Gastroesophageal sphincter (tissue), 4 donors: ENCODE results near the gene FYN. TPM values are rescaled to one million over a fixed set of nuclear protein-coding genes. Genes with fewer than 3 reads are reported as not detected.

Experiments
- ATAC-seq: fragments of 150-250 bp; one replicate; pipeline ENCODE4 v1.9.1; 2016; ENCODE audit warnings: mild to moderate bottlenecking, moderate library complexity
- H3K27ac ChIP-seq, 4 donors: fragments of 200-600 bp; sonication (generic) in 3 of 4; 1 replicate in 3 of 4; 2 replicates in 1 of 4; pipeline ENCODE4 v1.5.1; 2016 to 2019
- H3K27me3 ChIP-seq: fragments of 200-600 bp; sonication (generic); one replicate; pipeline ENCODE4 v1.5.1; 2019
- H3K36me3 ChIP-seq, 2 donors: fragments of 200-600 bp; sonication (generic); one replicate each; pipeline ENCODE4 v1.5.1; 2019; ENCODE audit warnings: control low read depth in 1 of 2
- H3K4me1 ChIP-seq, 3 donors: fragments of 200-600 bp; sonication (generic); 1 replicate in 2 of 3; 2 replicates in 1 of 3; pipeline ENCODE4 v1.5.1; 2016 to 2019; ENCODE audit warnings: control low read depth in 2 of 3
- H3K4me3 ChIP-seq, 2 donors: fragments of 200-600 bp; sonication (generic); one replicate each; pipeline ENCODE4 v1.5.1; 2019; ENCODE audit warnings: mild to moderate bottlenecking in 1 of 2, moderate library complexity in 1 of 2
- H3K9me3 ChIP-seq, 3 donors: fragments of 200-600 bp; sonication (generic); one replicate each; pipeline ENCODE4 v1.5.1; 2017 to 2019; ENCODE audit warnings: control low read depth in 2 of 3
- CTCF ChIP-seq, 4 experiments: fragments of 200-600 bp in 2 of 4; fragments of 450-650 bp in 2 of 4; sonication (generic) in 1 of 4; IDR thresholded peaks; one replicate each; pipeline ENCODE4 v1.5.1; 2017 to 2019; ENCODE audit warnings: antibody characterized with exemption in 4 of 4, mild to moderate bottlenecking in 2 of 4, moderate library complexity in 2 of 4
- EP300 ChIP-seq: sonication (generic); formaldehyde crosslinking; IDR thresholded peaks from one replicate; pipeline ENCODE4 v1.6.1; 2017; ENCODE audit warnings: antibody characterized with exemption, mild to moderate bottlenecking
- POLR2A ChIP-seq, 2 donors: fragments of 450-650 bp; IDR thresholded peaks; one replicate each; pipeline ENCODE4 v1.6.1; 2017; ENCODE audit warnings: antibody characterized with exemption in 2 of 2, mild to moderate bottlenecking in 2 of 2, moderate library complexity in 1 of 2
- POLR2AphosphoS5 ChIP-seq: sonication (generic); formaldehyde crosslinking; IDR thresholded peaks from one replicate; pipeline ENCODE4 v1.6.1; 2017; ENCODE audit warnings: antibody characterized with exemption
- whole genome bisulfite sequencing, 2 donors: methylation state at CpG; one replicate each; pipeline ENCODE4 v1.1.5; 2018; ENCODE audit warnings: low coverage in 1 of 2; 5-methylcytosine and 5-hydroxymethylcytosine counted together
- total RNA-seq, 4 donors: library from RNA; depleted of rRNA; stranded (reverse); fragments of >200 nt; gene quantifications; one replicate each; pipeline ENCODE4 v1.1.0, GENCODE V29; 2016

The FYN gene
- total RNA-seq, 4 donors from 2014 or later, result 58.6 to 101 (median 69.9) TPM

- WGBS, 2 donors, result 0% methylated on average over 8 of the region's 83 CpGs; no CpG with 5 or more reads in 1 of the 2 donors
Measured at GRCh38 chr6:111872401-111873177, 663 bp downstream of the FYN start.

GRCh38 chr6:111871725-111872400, 1.4 kb downstream of the FYN start:
- no peak for ATAC-seq
- H3K27ac ChIP-seq, result peak overlapping the region in 3 of 4 donors; percentile 84 to 88 (median 84)
- 39 to 40% methylated on average over 3 to 7 of the region's 13 CpGs for WGBS, 2 donors
- peaks cover 24% of the 10 kb centered on the region for H3K27me3 ChIP-seq
- peaks cover 0 to 42% (median 4%) of the 10 kb centered on the region in 3 donors for H3K4me1 ChIP-seq
- H3K36me3 ChIP-seq, result no peaks in the 10 kb centered on the region
- no peaks in the 10 kb centered on the region for H3K9me3 ChIP-seq
- H3K4me3 ChIP-seq, result peak overlapping the region; percentile 55 to 86
- TF ChIP-seq CTCF (IDR thresholded peaks at IDR 0.05) (no peak), POLR2AphosphoS5 (no peak), EP300 (no peak), POLR2A (IDR thresholded peaks at IDR 0.05) (no peak)

More at GRCh38 chr6:111872401-111873177, 663 bp downstream of the FYN start:
- Histone ChIP-seq H3K27me3 (peaks cover 29% of the 10 kb centered on the region), H3K4me3 (peak overlapping the region; percentile 55 to 86), H3K9me3 (no peaks in the 10 kb centered on the region), H3K4me1 (peaks cover 0 to 42% (median 4%) of the 10 kb centered on the region in 3 donors), H3K36me3 (no peaks in the 10 kb centered on the region), H3K27ac (peak overlapping the region; percentile 21 to 88 (median 84))
- TF ChIP-seq CTCF (IDR thresholded peaks at IDR 0.05) (peak in 1 of 4 experiments; percentile 25), POLR2A (IDR thresholded peaks at IDR 0.05) (no peak)
- peak; percentile 19 for ATAC-seq

GRCh38 chr6:111871207-111871606, 2.0 kb downstream of the FYN start:
- WGBS, 2 donors, result 57 to 62% methylated on average over 2 to 3 of the region's 3 CpGs
- Histone ChIP-seq H3K27ac (peak overlapping the region in 3 of 4 donors; percentile 84 to 88 (median 84)), H3K4me1 (peaks cover 0 to 47% (median 4%) of the 10 kb centered on the region in 3 donors), H3K36me3 (no peaks in the 10 kb centered on the region), H3K27me3 (peaks cover 24% of the 10 kb centered on the region), H3K4me3 (peak overlapping the region; percentile 11 to 86), H3K9me3 (no peaks in the 10 kb centered on the region)
- ATAC-seq, result no peak
- TF ChIP-seq POLR2AphosphoS5, result no peak

GRCh38 chr6:111870742-111871064, 2.5 kb downstream of the FYN start:
- H3K27ac ChIP-seq, result peak overlapping the region in 1 of 4 donors; percentile 84
- H3K9me3 ChIP-seq, result no peaks in the 10 kb centered on the region
- TF ChIP-seq POLR2AphosphoS5, result no peak
- no peak for TF ChIP-seq CTCF (IDR thresholded peaks at IDR 0.05)
- TF ChIP-seq POLR2A (IDR thresholded peaks at IDR 0.05), result no peak
- no peak for TF ChIP-seq EP300
- peaks cover 20% of the 10 kb centered on the region for H3K27me3 ChIP-seq
- WGBS, 2 donors, result 58 to 76% methylated on average over 4 of the region's 4 CpGs
- no peaks in the 10 kb centered on the region for H3K36me3 ChIP-seq
- ATAC-seq, result no peak
- peaks cover 0 to 51% (median 4%) of the 10 kb centered on the region in 3 donors for H3K4me1 ChIP-seq
- H3K4me3 ChIP-seq, result peak overlapping the region in 1 of 2 donors; percentile 86

- H3K36me3 ChIP-seq, result no peaks in the 10 kb centered on the region
- H3K27me3 ChIP-seq, result peaks cover 15% of the 10 kb centered on the region
- WGBS, 2 donors, result 75 to 90% methylated on average over 6 to 7 of the region's 7 CpGs
- H3K4me1 ChIP-seq, result peaks cover 0 to 51% (median 4%) of the 10 kb centered on the region in 3 donors
- TF ChIP-seq EP300 (no peak), POLR2AphosphoS5 (no peak), POLR2A (IDR thresholded peaks at IDR 0.05) (no peak), CTCF (IDR thresholded peaks at IDR 0.05) (no peak)
- ATAC-seq, result no peak
- no peaks in the 10 kb centered on the region for H3K9me3 ChIP-seq
- H3K27ac ChIP-seq, result peak overlapping the region in 1 of 4 donors; percentile 84
- H3K4me3 ChIP-seq, result no peak overlapping the region
Measured at GRCh38 chr6:111870051-111870741, 3.1 kb downstream of the FYN start.
